Endothelial cell of umbilical vein (primary cell): ENCODE data around the gene CAPN14. TPM values are rescaled to one million over a fixed set of nuclear protein-coding genes. Genes with fewer than 3 reads are reported as not detected.

Experiments
- BruUV-seq: library from RNA; stranded (reverse); fragments of 400-500 nt; replicated peaks from 2 replicates; lab custom pipeline; 2021; lab: Mats Ljungman, UMichigan
- CTCF ChIA-PET: fragments of 300-600, 350-600 bp; sonication (Branson Sonifier 250); formaldehyde crosslinking; loops from one replicate; lab custom pipeline; 2021; ENCODE audit warnings: antibody characterized with exemption, inconsistent platforms; lab: Charles Lee
- POLR2A ChIA-PET: fragments of 300-600, 350-600 bp; sonication (Branson Sonifier 250); formaldehyde crosslinking; loops from one replicate; lab custom pipeline; 2021; ENCODE audit warnings: antibody characterized with exemption, inconsistent platforms; lab: Charles Lee
- DNase-seq: peaks from one replicate; pipeline ENCODE4 v3.0.0-alpha.2; 2011; ENCODE audit warnings: low read depth, low spot score
- FAIRE-seq: peaks from 2 replicates; lab custom pipeline; 2011; peaks lifted over from hg19 to GRCh38; lab: Jason Lieb, UNC
- H2AFZ ChIP-seq: 2 replicates; pipeline ENCODE4 v1.6.0; 2012; ENCODE audit warnings: low read depth, low read length, control low read depth, inconsistent platforms
- H3K27ac ChIP-seq: 2 replicates; pipeline ENCODE4 v1.5.1; 2011; ENCODE audit warnings: low read depth, mild to moderate bottlenecking, control low read depth, low read length, moderate library complexity; ENCODE audit not compliant: insufficient read depth
- H3K27me3 ChIP-seq, 2 experiments: 2 replicates each; pipeline versions ENCODE4 v1.6.0 to v1.6.1; 2011; ENCODE audit warnings: low read length in 2 of 2, mixed read lengths in 1 of 2; ENCODE audit not compliant: control insufficient read depth in 2 of 2, insufficient read depth in 2 of 2
- H3K36me3 ChIP-seq, 2 experiments: 2 replicates in 1 of 2; 3 replicates in 1 of 2; pipeline ENCODE4 v1.5.1; 2011; ENCODE audit warnings: low read length in 2 of 2, mild to moderate bottlenecking in 1 of 2, moderate library complexity in 1 of 2; ENCODE audit not compliant: control insufficient read depth in 2 of 2, insufficient read depth in 2 of 2; ENCODE audit errors: extremely low read depth in 1 of 2
- H3K4me1 ChIP-seq: 3 replicates; pipeline ENCODE4 v1.5.1; 2011; ENCODE audit warnings: mild to moderate bottlenecking, low read length; ENCODE audit not compliant: control insufficient read depth, insufficient read depth; ENCODE audit errors: extremely low read depth
- H3K4me2 ChIP-seq: 2 replicates; pipeline ENCODE4 v1.6.1; 2011; ENCODE audit warnings: low read length, control low read depth, mixed read lengths; ENCODE audit not compliant: insufficient read depth
- H3K4me3 ChIP-seq, 3 experiments: fragments of 200-600 bp in 1 of 3; sonication (generic), shearing (Covaris generic) in 1 of 3; replicated peaks in 1 of 3; 2 replicates each; pipeline ENCODE4 v1.5.1; 2011 to 2016; ENCODE audit warnings: control low read depth in 3 of 3, low read length in 3 of 3, mild to moderate bottlenecking in 2 of 3, inconsistent platforms in 1 of 3, low read depth in 1 of 3, moderate library complexity in 1 of 3; ENCODE audit not compliant: insufficient read depth in 1 of 3
- H3K79me2 ChIP-seq: 2 replicates; pipeline ENCODE4 v1.6.0; 2012; ENCODE audit warnings: low read length, inconsistent platforms; ENCODE audit not compliant: control insufficient read depth, insufficient read depth
- H3K9ac ChIP-seq: replicated peaks from 2 replicates; pipeline ENCODE3; 2011; ENCODE audit warnings: low read length, control low read depth; ENCODE audit not compliant: insufficient read depth; ENCODE audit errors: extremely low read depth
- H3K9me1 ChIP-seq: replicated peaks from 3 replicates; pipeline ENCODE4 v1.6.0; 2011; ENCODE audit warnings: mild to moderate bottlenecking, low read length; ENCODE audit not compliant: control insufficient read depth, insufficient read depth; ENCODE audit errors: extremely low read depth
- H3K9me3 ChIP-seq: replicated peaks from 2 replicates; pipeline ENCODE4 v1.5.1; 2012; ENCODE audit warnings: low read length, inconsistent platforms; ENCODE audit not compliant: control insufficient read depth, insufficient read depth
- H4K20me1 ChIP-seq: replicated peaks from 2 replicates; pipeline ENCODE3; 2011; ENCODE audit warnings: mild to moderate bottlenecking, low read length; ENCODE audit not compliant: control insufficient read depth, insufficient read depth; ENCODE audit errors: extremely low read depth
- EZH2 ChIP-seq: IDR thresholded peaks from 2 replicates; pipeline ENCODE4 v1.6.1; 2012; ENCODE audit warnings: borderline replicate concordance, low read depth, mild to moderate bottlenecking, moderate library complexity, low read length, inconsistent platforms; ENCODE audit not compliant: severe bottlenecking
- FOS ChIP-seq: IDR thresholded peaks from 2 replicates; pipeline ENCODE4 v1.6.1; 2011; ENCODE audit warnings: mild to moderate bottlenecking, low read length, moderate library complexity, borderline replicate concordance; ENCODE audit not compliant: insufficient read depth
- GATA2 ChIP-seq: IDR thresholded peaks from 2 replicates; pipeline ENCODE4 v1.7.0; 2011; ENCODE audit warnings: low read depth, mild to moderate bottlenecking, moderate library complexity, mixed read lengths, low read length; ENCODE audit not compliant: insufficient read length, insufficient read depth
- JUN ChIP-seq: IDR thresholded peaks from 2 replicates; pipeline ENCODE4 v1.6.1; 2011; ENCODE audit warnings: borderline replicate concordance, low read depth; ENCODE audit not compliant: insufficient read length, insufficient read depth
- MYC ChIP-seq: IDR thresholded peaks from one replicate; pipeline ENCODE4 v1.6.1; 2011; ENCODE audit warnings: mild to moderate bottlenecking, low read depth, low read length
- POLR2A ChIP-seq: IDR thresholded peaks from 2 replicates; pipeline ENCODE4 v1.6.1; 2012; ENCODE audit warnings: low read depth, mild to moderate bottlenecking, control low read depth, low read length
- POLR2AphosphoS5 ChIP-seq: IDR thresholded peaks from 2 replicates; pipeline ENCODE4 v1.6.1; 2012; ENCODE audit warnings: low read depth, mild to moderate bottlenecking, control low read depth, low read length, moderate library complexity; ENCODE audit not compliant: insufficient read depth
- dilution Hi-C: fragments of 300-500 bp; cut with MboI; formaldehyde crosslinking; loops from one replicate; pipeline ENCODE4 v1.15.0; 2019; ENCODE audit warnings: low sequenced_read_pairs; ENCODE audit not compliant: extremely low pct_ligation_motif_present
- intact Hi-C: fragments of 100-400 bp; cut with micrococcal nuclease; formaldehyde crosslinking; loops from one replicate; pipeline ENCODE4 v1.10.0; 2022
- polyA plus RNA-seq, 4 experiments: library from polyadenylated mRNA; depleted of rRNA in 3 of 4; stranded (reverse) in 3 of 4; unstranded in 1 of 4; fragments of >200 nt; gene quantifications; 2 replicates each; pipeline versions ENCODE4 v1.2.1 to v1.2.3, GENCODE V29; 2011 to 2012; ENCODE audit warnings: missing spikeins in 1 of 4
- total RNA-seq: library from RNA; stranded (reverse); gene quantifications from 2 replicates; pipeline ENCODE4 v1.2.3, GENCODE V29; 2021
- TF ChIP-seq, protein P1 (sequence below), 2 donors: IDR thresholded peaks; 1 replicate in 1 of 2; 2 replicates in 1 of 2; pipeline ENCODE4 v1.5.1; 2011; ENCODE audit warnings: low read length in 2 of 2, mild to moderate bottlenecking in 2 of 2, moderate library complexity in 2 of 2, control low read depth in 1 of 2, inconsistent platforms in 1 of 2, low read depth in 1 of 2; ENCODE audit not compliant: insufficient read depth in 1 of 2; ENCODE audit errors: extremely low read depth in 1 of 2
- TF ChIP-seq, protein P2 (sequence below): IDR thresholded peaks from 2 replicates; pipeline ENCODE4 v1.6.1; 2011; ENCODE audit not compliant: insufficient read depth, insufficient read length

CAPN14 gene
- total and polyA plus RNA-seq, 2 donors (not counting 3 experiments of a cell fraction or from before 2014, with no cell fraction given) = 0.01 to 0.15 TPM

GRCh38 chr2:31148514-31148913 lies 68.8 kb downstream of the CAPN14 start:
- FAIRE-seq (no peak), DNase-seq (no peak)
- TF ChIP-seq MYC (no peak), EZH2 (no peak), POLR2A (no peak)
- H3K4me2 ChIP-seq = no peak overlapping the region
- POLR2A ChIA-PET = no interaction called here
- H2AFZ ChIP-seq = no peak overlapping the region
- dilution Hi-C loops (no loop called here), intact Hi-C loops (no loop called here)
- CTCF ChIA-PET = no interaction called here
- no peaks in the 10 kb centered on the region for H4K20me1 ChIP-seq
- no peaks in the 10 kb centered on the region for H3K79me2 ChIP-seq
- H3K9me3 ChIP-seq = no peaks in the 10 kb centered on the region
- H3K36me3 ChIP-seq = no peaks in the 10 kb centered on the region
- no peak overlapping the region for H3K9ac ChIP-seq
- H3K4me3 ChIP-seq = no peak overlapping the region
- H3K27ac ChIP-seq = no peak overlapping the region
- no TSS peak for BruUV-seq
- no peaks in the 10 kb centered on the region for H3K4me1 ChIP-seq
- no peaks in the 10 kb centered on the region for H3K27me3 ChIP-seq
- H3K9me1 ChIP-seq = no peaks in the 10 kb centered on the region

GRCh38 chr2:31147645-31148044 lies 69.7 kb downstream of the CAPN14 start:
- BruUV-seq = no TSS peak
- POLR2A ChIA-PET = no interaction called here

More at GRCh38 chr2:31147645-31148044, 69.7 kb downstream of the CAPN14 start:
- no peak for DNase-seq
- Histone ChIP-seq H3K9me1 (no peaks in the 10 kb centered on the region), H3K4me1 (no peaks in the 10 kb centered on the region), H3K9ac (no peak overlapping the region), H3K27me3 (no peaks in the 10 kb centered on the region), H3K4me3 (no peak overlapping the region), H3K27ac (no peak overlapping the region), H3K79me2 (no peaks in the 10 kb centered on the region), H3K9me3 (no peaks in the 10 kb centered on the region), H3K36me3 (no peaks in the 10 kb centered on the region), H2AFZ (no peak overlapping the region), H4K20me1 (no peaks in the 10 kb centered on the region), H3K4me2 (no peak overlapping the region)
- intact Hi-C loops (no loop called here), dilution Hi-C loops (no loop called here)
- CTCF ChIA-PET = no interaction called here
- TF ChIP-seq, protein P1, sequence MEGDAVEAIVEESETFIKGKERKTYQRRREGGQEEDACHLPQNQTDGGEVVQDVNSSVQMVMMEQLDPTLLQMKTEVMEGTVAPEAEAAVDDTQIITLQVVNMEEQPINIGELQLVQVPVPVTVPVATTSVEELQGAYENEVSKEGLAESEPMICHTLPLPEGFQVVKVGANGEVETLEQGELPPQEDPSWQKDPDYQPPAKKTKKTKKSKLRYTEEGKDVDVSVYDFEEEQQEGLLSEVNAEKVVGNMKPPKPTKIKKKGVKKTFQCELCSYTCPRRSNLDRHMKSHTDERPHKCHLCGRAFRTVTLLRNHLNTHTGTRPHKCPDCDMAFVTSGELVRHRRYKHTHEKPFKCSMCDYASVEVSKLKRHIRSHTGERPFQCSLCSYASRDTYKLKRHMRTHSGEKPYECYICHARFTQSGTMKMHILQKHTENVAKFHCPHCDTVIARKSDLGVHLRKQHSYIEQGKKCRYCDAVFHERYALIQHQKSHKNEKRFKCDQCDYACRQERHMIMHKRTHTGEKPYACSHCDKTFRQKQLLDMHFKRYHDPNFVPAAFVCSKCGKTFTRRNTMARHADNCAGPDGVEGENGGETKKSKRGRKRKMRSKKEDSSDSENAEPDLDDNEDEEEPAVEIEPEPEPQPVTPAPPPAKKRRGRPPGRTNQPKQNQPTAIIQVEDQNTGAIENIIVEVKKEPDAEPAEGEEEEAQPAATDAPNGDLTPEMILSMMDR (IDR thresholded peaks at IDR 0.05; ENCODE audit: extremely low read depth in 1 of 2, insufficient read depth in 1 of 2, low read depth in 1 of 2, low read length in 2 of 2) = no peak
- TF ChIP-seq, protein P2, sequence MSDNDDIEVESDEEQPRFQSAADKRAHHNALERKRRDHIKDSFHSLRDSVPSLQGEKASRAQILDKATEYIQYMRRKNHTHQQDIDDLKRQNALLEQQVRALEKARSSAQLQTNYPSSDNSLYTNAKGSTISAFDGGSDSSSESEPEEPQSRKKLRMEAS = no peak
- TF ChIP-seq GATA2 (no peak), POLR2AphosphoS5 (no peak), POLR2A (no peak), JUN (no peak), MYC (no peak), FOS (no peak), EZH2 (no peak)
- no peak for FAIRE-seq
